RPMI8226 (cell line): ENCODE results near the gene SPATA32.
A peak's percentile ranks its signal among the peaks of the same experiment; 100 is the strongest.

Source experiments
- DNase-seq: peaks from one replicate; pipeline ENCODE4 v3.0.0-alpha.2; 2015

SPATA32 gene

DNA sequence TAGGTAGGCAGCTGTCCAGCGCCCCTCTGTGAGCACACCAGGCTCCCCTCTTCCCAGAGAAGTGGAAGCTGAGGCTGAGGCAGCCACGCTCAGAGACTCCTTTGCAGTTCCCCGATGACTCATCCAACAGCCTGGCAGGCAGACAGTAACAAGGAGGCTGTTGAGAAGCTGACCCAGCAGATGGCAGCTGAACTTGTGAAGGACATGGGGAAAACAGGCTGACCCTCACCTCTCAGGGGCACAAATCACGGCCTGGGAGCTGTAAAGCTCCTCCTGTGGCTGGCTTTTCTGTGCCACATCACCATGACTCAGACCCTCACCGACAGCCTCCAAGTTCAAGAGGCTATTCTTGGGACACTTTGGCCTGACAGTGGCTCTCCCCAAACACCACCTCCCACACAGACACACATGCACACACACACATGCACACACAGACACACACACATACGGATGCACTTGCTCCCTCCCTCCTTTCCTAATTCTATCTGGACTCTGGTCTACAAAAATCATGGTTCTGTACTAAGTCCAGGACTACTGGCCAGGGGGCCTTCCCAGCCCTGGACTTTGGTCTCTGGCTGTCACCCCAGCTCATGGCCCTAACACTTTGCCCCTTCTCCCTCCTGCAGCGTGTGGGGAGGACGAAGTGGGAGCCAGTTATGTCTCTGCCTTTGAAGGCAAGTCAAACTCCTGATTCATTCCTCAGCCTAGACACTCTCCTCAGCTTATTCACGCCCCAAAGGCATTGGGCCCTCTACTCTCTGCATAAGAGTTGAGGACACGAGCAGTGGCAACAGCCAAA lies 31.7 kb upstream of the SPATA32 start:
- DNase-seq, result peak; percentile 47

DNA sequence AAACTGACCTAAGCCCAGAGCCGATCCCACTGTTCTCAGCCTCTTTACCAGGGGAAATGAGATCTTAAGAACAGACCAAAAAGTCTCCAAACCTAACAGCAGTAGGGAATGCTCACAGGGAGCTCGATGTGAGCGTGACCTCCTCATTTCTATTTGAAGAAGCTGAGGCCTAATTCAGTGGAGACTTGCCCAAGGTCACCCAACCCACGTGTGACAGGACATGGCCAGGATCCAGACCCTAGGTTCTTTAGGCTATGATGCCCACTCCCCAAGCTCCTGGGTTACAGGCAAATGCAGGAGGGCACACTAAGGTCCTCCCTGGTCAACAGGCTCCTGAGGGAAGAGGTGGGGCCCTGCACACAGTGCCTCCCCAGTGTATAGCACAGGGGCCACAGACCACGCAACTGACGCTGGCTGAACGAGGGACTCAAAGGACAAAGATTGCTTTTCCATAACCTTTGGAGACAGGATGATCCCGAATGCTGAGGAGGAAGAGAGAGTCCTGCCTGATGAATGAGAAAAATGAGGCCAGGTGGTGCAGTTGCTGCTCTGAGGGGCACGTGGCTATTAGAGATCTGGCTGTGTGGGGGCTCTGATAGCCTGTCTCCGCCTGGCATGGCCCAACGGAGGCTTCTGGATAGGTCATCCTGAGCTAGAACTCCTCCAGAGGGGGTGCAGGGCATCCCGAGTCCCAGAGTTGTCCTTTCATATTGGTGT lies 31.0 kb upstream of the SPATA32 start:
- no peak for DNase-seq

DNA sequence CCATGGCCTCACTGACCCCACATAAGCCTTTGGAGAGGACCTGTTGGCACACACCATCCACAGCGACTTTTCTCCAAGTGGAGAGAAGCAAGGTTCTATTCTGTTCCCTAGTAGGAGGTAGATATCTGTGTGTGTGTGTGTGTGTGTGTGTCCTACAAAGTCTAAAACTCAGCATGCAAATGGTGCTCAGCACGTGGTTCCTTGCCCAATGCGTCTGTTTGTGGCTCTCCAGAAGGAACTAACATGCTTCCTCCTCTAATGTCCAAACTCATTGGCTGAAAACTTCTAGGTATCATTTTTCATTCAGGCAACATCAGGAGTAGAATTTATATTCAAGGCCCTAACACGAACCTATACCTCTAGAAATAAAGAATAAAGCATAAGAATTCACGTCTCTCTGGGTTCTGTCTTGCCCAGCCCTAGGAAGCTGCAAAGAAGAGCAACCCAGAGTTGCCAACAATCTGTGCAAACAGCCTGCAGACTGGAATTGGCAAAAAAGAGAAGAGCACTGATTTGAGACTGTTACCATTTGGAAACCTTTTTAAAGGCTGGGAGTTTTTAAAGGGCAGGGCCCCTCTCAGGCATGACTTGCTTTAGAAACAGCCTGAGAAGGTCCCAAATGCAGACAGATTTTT lies 29.4 kb upstream of the SPATA32 start:
- DNase-seq, result no peak

GRCh38 chr17:45290269-45290765 lies 28.4 kb upstream of the SPATA32 start:
- no peak for DNase-seq

DNA sequence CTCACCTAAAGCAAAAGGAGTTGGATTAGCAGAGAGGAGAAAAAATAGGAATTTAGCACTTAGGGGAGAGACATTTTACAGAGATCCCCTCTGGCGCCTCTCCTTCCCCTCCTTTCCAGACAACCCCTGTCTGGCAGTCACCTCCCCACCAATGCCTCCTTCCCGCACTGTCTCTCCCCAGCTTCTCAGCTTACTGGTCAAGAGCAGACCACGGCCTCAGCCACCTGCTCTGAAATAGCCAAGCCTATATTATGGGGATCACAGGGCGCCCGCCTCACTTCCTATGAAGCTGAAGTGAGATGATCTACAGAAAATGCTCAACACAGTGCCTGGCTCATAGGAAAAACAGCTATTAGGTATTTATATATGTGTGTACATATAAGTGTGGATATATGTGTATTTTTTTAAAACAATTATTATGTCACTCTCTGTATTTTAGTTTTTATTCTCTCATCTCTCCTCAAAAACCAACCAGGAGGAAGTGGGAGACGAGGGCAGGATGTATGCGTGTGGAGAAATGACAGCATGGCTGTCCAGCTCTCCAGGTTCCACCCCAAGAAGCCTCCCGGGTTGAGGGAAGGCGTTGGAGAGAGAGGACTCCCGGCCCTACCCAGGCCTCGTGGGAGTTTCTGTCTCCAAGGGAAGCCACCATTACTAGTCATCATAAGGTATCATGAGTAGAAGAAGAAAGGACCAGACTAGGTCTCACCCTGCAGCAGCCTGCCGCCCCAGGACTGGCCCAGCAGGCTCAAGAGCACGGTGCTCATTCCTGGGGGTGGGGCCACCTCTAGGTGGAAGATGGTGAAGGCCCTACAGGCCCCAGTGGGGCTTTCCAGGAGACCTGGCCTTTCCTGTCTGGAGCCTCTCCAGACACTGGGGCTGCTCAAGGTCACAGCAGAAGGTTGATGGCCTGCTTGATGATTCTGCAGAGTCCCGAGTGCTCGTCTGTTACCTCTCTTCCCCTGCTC lies 27.7 kb upstream of the SPATA32 start:
- DNase-seq, result no peak

GRCh38 chr17:45288825-45289224 lies 26.9 kb upstream of the SPATA32 start:
- no peak for DNase-seq

GRCh38 chr17:45287526-45288500 lies 25.9 kb upstream of the SPATA32 start:
- DNase-seq, result peak; percentile 50

- DNase-seq, result no peak
Measured at GRCh38 chr17:45286286-45286685, 24.4 kb upstream of the SPATA32 start.

DNA sequence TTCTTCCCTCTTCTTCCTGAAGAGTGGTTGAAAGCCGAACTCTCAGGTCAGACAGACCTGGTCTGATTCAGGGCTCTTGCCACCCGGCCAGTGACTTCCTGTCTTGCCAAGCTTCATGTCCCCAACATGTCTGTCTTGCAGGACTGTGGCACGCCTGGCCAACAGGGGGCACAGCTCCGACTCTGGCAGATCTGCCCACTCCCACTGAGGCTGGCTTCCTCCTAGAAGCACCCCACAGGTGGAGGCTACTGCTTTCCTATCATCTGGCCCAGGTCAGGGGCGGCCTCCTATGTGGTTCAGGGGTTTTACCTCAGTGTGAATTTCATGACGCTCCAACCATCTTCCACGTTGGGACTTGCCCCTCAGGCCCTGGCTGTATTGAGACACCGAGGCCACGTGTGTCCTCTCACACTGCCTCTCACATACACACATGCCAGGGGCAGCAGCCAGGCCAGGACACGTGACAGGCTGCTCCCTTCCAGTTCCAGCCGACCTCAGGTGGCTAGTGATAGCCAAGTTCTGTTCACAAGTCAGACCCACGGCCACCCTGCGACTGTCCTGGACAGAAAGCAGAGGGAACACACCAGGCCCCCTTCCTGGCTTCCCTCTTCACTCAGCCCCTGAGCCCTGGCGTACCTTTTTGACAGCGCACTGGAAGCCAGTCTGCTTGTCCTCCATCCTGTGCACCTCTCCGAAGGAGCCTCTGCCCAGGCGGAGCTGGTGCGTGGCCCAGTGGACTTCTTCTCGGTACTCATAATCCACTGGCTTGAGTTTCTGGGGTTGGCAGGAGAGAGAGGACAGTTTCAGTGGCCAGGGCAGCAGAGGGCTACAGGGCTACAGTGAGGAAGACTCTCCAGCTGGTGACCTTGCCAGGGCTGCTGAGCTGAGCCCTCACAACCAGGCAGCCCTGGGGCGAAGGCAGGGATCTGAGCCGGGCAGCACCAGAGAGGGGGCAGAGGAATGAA lies 22.6 kb upstream of the SPATA32 start:
- DNase-seq, result peak; percentile 40

- no peak for DNase-seq
Measured at GRCh38 chr17:45283711-45284110, 21.8 kb upstream of the SPATA32 start.

GRCh38 chr17:45282683-45283644 lies 21.1 kb upstream of the SPATA32 start:
- DNase-seq, result no peak

DNA sequence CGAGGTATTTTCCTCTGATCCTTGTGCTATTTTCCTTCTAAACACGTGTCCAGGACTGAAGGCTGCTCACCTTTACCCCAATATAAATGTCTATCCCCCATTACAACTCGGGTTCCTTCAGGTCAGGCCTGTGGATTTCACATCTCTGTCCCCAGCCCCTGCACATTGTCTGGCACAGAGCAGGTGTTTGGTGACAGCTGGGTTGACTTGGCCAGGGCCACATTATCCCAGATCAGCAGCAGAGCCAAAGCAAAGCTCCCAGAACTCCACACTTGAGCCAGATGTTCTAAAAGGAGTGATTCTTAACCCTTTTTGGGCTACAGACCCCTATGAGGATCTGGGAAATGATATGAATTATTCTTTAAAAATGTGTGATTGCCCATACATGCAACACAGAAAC lies 18.0 kb upstream of the SPATA32 start:
- DNase-seq, result no peak

DNA sequence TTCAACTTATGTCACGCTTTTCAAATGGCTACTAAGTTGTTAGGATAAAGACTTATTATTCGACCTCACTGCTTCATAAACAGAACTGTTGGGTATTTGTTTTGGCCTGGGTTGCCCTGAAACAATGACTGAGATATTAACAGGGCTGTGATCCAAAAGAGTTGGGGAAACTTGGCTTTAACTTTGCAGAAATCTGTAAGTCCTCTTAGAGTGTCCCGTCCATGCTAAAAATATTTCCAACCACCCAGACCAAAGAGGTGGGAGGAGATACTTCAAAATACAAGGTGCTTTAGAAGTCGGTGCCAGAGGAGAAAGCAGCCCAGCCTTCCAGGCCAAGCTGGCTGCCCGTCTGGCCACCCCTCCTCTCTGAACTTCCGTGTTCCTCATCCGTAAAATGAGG lies 16.1 kb upstream of the SPATA32 start:
- no peak for DNase-seq

DNA sequence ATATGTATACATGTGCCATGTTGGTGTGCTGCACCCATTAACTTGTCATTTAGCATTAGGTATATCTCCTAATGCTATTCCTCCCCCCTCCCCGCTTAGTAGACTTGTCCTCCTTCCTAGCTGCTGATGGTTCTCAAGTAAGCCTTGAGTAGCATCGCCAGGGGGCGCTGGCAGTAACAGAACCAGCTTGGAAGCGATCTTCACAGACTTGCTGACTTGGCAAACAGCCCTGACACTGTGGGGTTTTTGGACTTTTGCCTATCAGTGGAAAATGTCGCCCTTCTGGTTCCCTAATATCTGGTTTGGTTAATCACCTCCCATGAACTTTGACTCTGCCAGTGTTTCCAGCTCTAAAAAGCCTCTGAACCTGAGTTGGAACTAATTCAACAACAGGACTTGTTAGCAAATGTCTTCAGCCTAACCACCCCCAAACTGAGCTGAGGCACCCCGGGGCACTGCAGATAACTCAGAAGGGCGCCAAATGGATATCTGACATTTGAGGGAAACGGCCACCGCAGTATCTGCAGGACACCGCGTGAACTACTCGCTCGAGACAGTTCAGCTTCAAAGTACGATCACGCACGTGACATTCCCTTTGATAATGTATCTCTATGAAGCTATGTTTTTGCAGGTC lies 15.4 kb upstream of the SPATA32 start:
- DNase-seq, result peak; percentile 93

DNA sequence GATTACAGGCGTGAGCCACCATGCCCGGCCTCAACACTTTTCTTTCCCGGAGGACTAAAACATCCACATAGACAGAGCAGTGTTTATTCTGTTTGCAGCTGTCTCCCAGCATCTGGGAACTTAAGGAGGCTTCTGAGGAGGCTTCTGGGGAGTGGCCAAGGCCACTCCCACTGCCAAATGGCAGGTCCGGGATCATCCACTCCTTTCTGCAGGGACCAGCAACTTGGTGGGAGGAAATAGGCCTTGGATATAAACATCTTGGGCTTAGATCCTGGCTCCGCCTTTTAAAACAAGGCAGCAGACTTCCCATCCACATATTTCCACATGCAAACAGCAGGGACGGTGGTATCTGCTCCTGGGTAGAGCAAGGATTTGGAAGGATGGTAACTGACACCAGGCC lies 14.1 kb upstream of the SPATA32 start:
- DNase-seq, result no peak

- DNase-seq, result no peak
Measured at GRCh38 chr17:45274033-45274432, 12.1 kb upstream of the SPATA32 start.

GRCh38 chr17:45273551-45273957 lies 11.7 kb upstream of the SPATA32 start:
- DNase-seq, result no peak

GRCh38 chr17:45271603-45272002 lies 9.7 kb upstream of the SPATA32 start:
- DNase-seq, result no peak
